ENCODE data around the gene SLC30A2.

SLC30A2 gene

DNA sequence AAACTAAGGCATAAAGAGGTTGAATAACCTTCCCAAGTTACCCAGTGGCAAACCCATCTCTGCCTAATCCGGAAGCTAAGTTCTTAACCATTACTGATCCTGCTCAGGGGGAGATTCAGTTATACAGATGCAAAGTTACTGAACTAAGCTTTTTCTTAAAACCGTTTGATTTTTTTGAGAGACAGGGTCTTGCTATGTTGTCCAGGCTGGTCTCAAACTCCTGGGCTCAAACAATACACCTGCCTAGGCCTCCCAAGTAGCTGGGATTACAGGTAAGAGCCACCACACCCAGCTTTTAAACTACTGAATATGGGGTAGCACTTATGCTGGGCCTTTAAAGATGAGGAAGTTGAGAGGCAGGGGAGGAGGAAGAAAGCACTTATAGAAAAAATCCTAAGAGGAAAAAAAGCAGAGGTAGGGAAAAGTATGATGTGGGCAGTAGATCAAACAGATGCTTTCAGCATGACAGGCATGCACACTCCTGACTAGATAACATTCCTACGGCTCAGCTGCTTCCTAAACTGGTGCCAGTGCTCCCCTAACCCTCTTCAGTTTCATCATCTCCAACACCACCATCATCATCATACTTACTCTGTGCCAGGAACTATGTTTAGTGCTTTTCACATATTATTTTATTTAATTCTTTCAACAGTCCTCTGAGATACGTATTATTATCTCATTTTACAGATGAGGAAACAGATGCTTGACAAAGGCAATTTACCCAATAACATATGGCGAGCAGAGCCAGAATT is 53.8 kb downstream of the SLC30A2 start:
- Histone ChIP-seq H3K27me3 (no peaks in the 10 kb centered on the region), H3K36me3 (no peaks in the 10 kb centered on the region), H3K4me3 (ENCODE audit: low read depth in 1 of 2, low read length in 1 of 2) (no peak overlapping the region), H3K9me3 (no peaks in the 10 kb centered on the region), H3K4me1 (ENCODE audit: control insufficient read depth in 1 of 2, insufficient read depth in 1 of 2, low read depth in 1 of 2, low read length in 1 of 2) (peaks cover 44 to 51% of the 10 kb centered on the region in 2 experiments), H3K27ac (peak overlapping the region; percentile 52)
- TF ChIP-seq, protein P1, sequence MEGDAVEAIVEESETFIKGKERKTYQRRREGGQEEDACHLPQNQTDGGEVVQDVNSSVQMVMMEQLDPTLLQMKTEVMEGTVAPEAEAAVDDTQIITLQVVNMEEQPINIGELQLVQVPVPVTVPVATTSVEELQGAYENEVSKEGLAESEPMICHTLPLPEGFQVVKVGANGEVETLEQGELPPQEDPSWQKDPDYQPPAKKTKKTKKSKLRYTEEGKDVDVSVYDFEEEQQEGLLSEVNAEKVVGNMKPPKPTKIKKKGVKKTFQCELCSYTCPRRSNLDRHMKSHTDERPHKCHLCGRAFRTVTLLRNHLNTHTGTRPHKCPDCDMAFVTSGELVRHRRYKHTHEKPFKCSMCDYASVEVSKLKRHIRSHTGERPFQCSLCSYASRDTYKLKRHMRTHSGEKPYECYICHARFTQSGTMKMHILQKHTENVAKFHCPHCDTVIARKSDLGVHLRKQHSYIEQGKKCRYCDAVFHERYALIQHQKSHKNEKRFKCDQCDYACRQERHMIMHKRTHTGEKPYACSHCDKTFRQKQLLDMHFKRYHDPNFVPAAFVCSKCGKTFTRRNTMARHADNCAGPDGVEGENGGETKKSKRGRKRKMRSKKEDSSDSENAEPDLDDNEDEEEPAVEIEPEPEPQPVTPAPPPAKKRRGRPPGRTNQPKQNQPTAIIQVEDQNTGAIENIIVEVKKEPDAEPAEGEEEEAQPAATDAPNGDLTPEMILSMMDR (IDR thresholded peaks at IDR 0.05): no peak

DNA sequence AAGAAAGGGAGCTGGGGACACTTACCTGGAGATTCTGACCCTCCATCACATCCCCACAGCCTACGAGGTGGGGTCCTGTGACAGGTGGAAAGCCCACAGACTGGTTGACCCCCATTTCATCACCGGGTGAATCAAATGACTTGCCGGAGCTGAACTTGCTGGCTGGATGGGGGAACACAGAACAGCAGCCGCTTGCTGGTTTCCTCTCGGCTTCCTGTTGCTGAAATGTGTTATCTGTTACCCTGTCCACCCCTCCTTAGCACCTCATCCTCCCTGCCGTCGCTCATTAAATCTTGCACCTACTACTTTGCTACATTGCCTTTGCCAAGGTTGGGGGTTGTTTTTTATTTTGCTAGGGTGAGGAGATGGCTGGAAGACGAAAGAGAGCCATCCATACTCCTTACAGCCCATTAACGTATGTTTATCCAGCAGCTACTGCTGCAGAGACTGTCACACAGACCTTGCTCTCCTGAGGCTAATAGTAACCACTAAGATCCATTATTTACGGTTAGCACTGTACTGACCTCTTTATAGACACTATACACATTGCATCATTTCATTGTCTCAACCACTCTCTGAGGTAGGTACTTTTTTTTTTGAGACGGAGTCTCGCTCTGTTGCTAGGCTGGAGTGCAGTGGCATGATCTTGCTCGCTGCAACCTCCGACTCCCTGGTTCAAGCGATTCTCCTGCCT is 55.1 kb downstream of the SLC30A2 start:
- TF ChIP-seq, protein P1 (IDR thresholded peaks at IDR 0.05): no peak
- H3K36me3 ChIP-seq: peaks cover 3% of the 10 kb centered on the region

DNA sequence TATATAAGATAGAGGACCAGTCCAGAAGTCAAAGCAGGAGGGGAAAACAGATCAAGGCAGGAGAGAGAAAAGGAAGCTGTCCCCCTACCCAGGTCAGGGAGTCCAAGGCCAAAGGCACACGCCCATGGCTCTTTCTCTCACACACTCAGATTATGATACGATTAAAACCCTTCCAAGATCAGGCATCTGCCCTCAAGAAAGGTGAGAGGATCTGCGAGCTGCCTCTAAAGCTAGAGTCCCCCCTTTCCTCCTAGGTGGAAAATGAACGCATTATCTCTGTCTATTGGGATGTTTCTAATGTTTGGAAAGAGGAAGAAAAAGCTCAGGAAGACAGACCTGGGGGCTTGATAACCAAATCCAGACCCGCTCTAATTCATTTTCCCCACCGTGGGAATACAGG is 55.7 kb downstream of the SLC30A2 start:
- Histone ChIP-seq H3K27ac (no peak overlapping the region), H3K9me3 (no peaks in the 10 kb centered on the region), H3K36me3 (peaks cover 7% of the 10 kb centered on the region), H3K4me3 (ENCODE audit: low read depth in 1 of 2, low read length in 1 of 2) (peak overlapping the region; percentile 24 to 38), H3K4me1 (ENCODE audit: control insufficient read depth in 1 of 2, insufficient read depth in 1 of 2, low read depth in 1 of 2, low read length in 1 of 2) (peaks cover 31 to 36% of the 10 kb centered on the region in 2 experiments), H3K27me3 (no peaks in the 10 kb centered on the region)
- TF ChIP-seq, protein P1 (IDR thresholded peaks at IDR 0.05): no peak

More for the DNA sequence above, 55.1 kb downstream of the SLC30A2 start:
- peak overlapping the region; percentile 54 for H3K27ac ChIP-seq
- peak overlapping the region; percentile 24 to 38 for H3K4me3 ChIP-seq (ENCODE audit: low read depth in 1 of 2, low read length in 1 of 2)
- no peaks in the 10 kb centered on the region for H3K9me3 ChIP-seq
- peaks cover 32 to 39% of the 10 kb centered on the region in 2 experiments for H3K4me1 ChIP-seq (ENCODE audit: control insufficient read depth in 1 of 2, insufficient read depth in 1 of 2, low read depth in 1 of 2, low read length in 1 of 2)
- H3K27me3 ChIP-seq: no peaks in the 10 kb centered on the region

DNA sequence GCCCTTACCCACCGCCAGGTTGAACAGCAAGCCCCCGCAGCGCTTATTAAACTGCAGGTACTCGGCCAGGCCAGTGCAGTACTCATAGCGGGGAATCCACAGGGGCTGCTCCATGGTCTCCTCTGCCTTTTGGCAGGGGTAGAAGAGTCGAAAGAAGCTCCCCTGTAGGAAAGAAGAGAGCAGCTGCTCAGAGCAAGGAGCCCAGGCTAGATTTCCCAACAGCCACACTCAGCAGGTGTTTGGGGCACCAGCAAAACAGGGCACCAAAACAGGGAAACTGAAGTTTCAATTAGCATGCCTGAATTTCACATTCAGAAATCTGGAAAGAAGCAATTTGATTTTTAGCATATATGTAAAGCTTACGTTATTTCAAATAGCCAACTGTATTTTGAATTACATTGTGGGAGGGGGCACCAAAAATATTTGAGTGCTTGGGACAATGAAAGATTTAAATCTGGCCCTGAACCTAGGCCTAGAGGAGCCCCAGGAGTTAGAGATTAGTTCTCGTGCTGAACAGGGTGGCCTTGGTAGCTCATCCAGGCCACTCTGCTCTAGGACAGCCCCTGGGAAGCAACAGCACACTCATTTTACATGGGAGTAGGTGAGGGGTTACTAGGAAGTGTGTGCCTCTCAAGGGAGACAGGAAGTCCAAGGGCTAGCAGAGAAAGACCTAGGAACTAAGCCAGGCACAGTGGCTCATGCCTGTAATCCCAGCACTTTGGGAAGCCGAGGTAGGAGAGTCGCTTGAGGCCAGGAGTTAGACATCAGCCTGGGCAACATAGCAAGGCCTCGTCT is 56.3 kb downstream of the SLC30A2 start:
- no peak overlapping the region for H3K27ac ChIP-seq
- no peaks in the 10 kb centered on the region for H3K9me3 ChIP-seq
- H3K4me3 ChIP-seq (ENCODE audit: low read depth in 1 of 2, low read length in 1 of 2): no peak overlapping the region
- no peaks in the 10 kb centered on the region for H3K27me3 ChIP-seq
- TF ChIP-seq, protein P1 (IDR thresholded peaks at IDR 0.05): no peak
- H3K4me1 ChIP-seq (ENCODE audit: control insufficient read depth in 1 of 2, insufficient read depth in 1 of 2, low read depth in 1 of 2, low read length in 1 of 2): peaks cover 31 to 36% of the 10 kb centered on the region in 2 experiments
- H3K36me3 ChIP-seq: peaks cover 7% of the 10 kb centered on the region

DNA sequence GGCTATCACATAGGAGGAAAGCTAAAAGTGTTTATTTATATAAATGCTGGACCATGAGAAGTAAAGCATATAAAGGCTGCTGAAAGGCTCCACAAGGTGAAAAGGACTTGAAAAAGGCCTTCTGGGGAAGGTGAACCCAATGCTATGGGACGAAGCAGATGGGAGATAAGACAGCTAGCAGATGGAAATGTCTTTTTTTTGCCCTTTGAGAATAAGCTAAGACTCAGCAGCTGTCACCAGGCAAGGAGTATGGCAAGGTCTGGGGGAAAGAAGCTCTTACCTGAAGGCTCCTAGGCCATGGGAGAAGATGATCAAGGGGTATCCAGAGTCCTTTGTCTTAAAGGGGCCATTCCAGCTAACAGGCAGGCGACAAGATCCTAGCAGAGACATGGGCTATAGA is 58.0 kb downstream of the SLC30A2 start:
- Histone ChIP-seq H3K9me3 (no peaks in the 10 kb centered on the region), H3K36me3 (peaks cover 18% of the 10 kb centered on the region), H3K27ac (no peak overlapping the region), H3K4me1 (ENCODE audit: control insufficient read depth in 1 of 2, insufficient read depth in 1 of 2, low read depth in 1 of 2, low read length in 1 of 2) (peaks cover 31 to 36% of the 10 kb centered on the region in 2 experiments), H3K4me3 (ENCODE audit: low read depth in 1 of 2, low read length in 1 of 2) (no peak overlapping the region), H3K27me3 (no peaks in the 10 kb centered on the region)
- TF ChIP-seq, protein P1 (IDR thresholded peaks at IDR 0.05): no peak

Data from neutrophil (primary cell).